Measurements from ENCODE around the gene NHLRC2. TPM values are rescaled to one million over a fixed set of nuclear protein-coding genes. Genes with fewer than 3 reads are reported as not detected.

Gene NHLRC2
- total RNA-seq, 1 experiment from 2014 or later, result 30.8 TPM

GRCh38 chr10:113957013-113957412, 102.6 kb downstream of the NHLRC2 start:
- CTCF ChIA-PET, result no interaction called here
- no peaks in the 10 kb centered on the region for H3K36me3 ChIP-seq (ENCODE audit: control insufficient read depth, insufficient read depth, low read length)
- BruUV-seq (replicated peaks), result no TSS peak
- no peaks in the 10 kb centered on the region for H3K9me3 Mint-ChIP-seq (ENCODE audit: unreplicated experiment)
- H3K27ac Mint-ChIP-seq (ENCODE audit: unreplicated experiment), result peak overlapping the region; percentile 84
- H3K27me3 ChIP-seq (replicated peaks; ENCODE audit: control insufficient read depth, insufficient read depth, low read length), result no peaks in the 10 kb centered on the region
- H3K4me3 ChIP-seq (ENCODE audit: low read depth, low read length), result no peak overlapping the region
- no peaks in the 10 kb centered on the region for H3K27me3 Mint-ChIP-seq (ENCODE audit: insufficient read depth, unreplicated experiment)
- H3K9me3 ChIP-seq, result no peaks in the 10 kb centered on the region
- no peak for DNase-seq
- POLR2A ChIA-PET, result no interaction called here
- H3K4me3 Mint-ChIP-seq (ENCODE audit: unreplicated experiment), result no peak overlapping the region
- H3K4me1 ChIP-seq, result peaks cover 51% of the 10 kb centered on the region
- no peak for TF ChIP-seq CTCF (IDR thresholded peaks at IDR 0.05; ENCODE audit: insufficient read depth in 1 of 2, low read depth in 1 of 2, low read length in 1 of 2, severe bottlenecking in 1 of 2, unreplicated experiment in 1 of 2)
- no peaks in the 10 kb centered on the region for H3K36me3 Mint-ChIP-seq (ENCODE audit: insufficient read depth, unreplicated experiment)
- H3K4me1 Mint-ChIP-seq (ENCODE audit: low read depth, unreplicated experiment), result peaks cover 41% of the 10 kb centered on the region
- intact Hi-C loops (cut with micrococcal nuclease; ENCODE audit: unreplicated experiment), result no loop called here

GRCh38 chr10:113958631-113959382, 104.3 kb downstream of the NHLRC2 start:
- H3K4me1 Mint-ChIP-seq (ENCODE audit: low read depth, unreplicated experiment), result peaks cover 41% of the 10 kb centered on the region
- no peaks in the 10 kb centered on the region for H3K27me3 Mint-ChIP-seq (ENCODE audit: insufficient read depth, unreplicated experiment)
- no peaks in the 10 kb centered on the region for H3K9me3 ChIP-seq
- H3K4me3 ChIP-seq (ENCODE audit: low read depth, low read length), result no peak overlapping the region
- peak overlapping the region; percentile 39 for H3K4me3 Mint-ChIP-seq (ENCODE audit: unreplicated experiment)
- BruUV-seq (replicated peaks), result no TSS peak
- peaks cover 51% of the 10 kb centered on the region for H3K4me1 ChIP-seq
- DNase-seq, result peak; percentile 86 to 93
- POLR2A ChIA-PET, result no interaction called here
- no peaks in the 10 kb centered on the region for H3K36me3 ChIP-seq (ENCODE audit: control insufficient read depth, insufficient read depth, low read length)
- no peak for TF ChIP-seq CTCF (IDR thresholded peaks at IDR 0.05; ENCODE audit: insufficient read depth in 1 of 2, low read depth in 1 of 2, low read length in 1 of 2, severe bottlenecking in 1 of 2, unreplicated experiment in 1 of 2)
- no peaks in the 10 kb centered on the region for H3K27me3 ChIP-seq (replicated peaks; ENCODE audit: control insufficient read depth, insufficient read depth, low read length)
- H3K36me3 Mint-ChIP-seq (ENCODE audit: insufficient read depth, unreplicated experiment), result no peaks in the 10 kb centered on the region
- H3K9me3 Mint-ChIP-seq (ENCODE audit: unreplicated experiment), result no peaks in the 10 kb centered on the region
- CTCF ChIA-PET, result no interaction called here
- intact Hi-C loops (cut with micrococcal nuclease; ENCODE audit: unreplicated experiment), result loop anchor here (1.0 kb wide), 2 partner anchors 14 to 38 kb away; no protein-coding TSS in a partner anchor
- H3K27ac Mint-ChIP-seq (ENCODE audit: unreplicated experiment), result peak overlapping the region; percentile 84

GRCh38 chr10:113959383-113959760, 104.9 kb downstream of the NHLRC2 start:
- ChIA-PET POLR2A (no interaction called here), CTCF (no interaction called here)
- no peaks in the 10 kb centered on the region for H3K9me3 Mint-ChIP-seq (ENCODE audit: unreplicated experiment)
- Histone ChIP-seq H3K4me1 (peaks cover 51% of the 10 kb centered on the region), H3K36me3 (ENCODE audit: control insufficient read depth, insufficient read depth, low read length) (no peaks in the 10 kb centered on the region), H3K9me3 (no peaks in the 10 kb centered on the region), H3K4me3 (ENCODE audit: low read depth, low read length) (no peak overlapping the region), H3K27me3 (replicated peaks; ENCODE audit: control insufficient read depth, insufficient read depth, low read length) (no peaks in the 10 kb centered on the region)
- H3K27ac Mint-ChIP-seq (ENCODE audit: unreplicated experiment), result peak overlapping the region; percentile 84
- H3K36me3 Mint-ChIP-seq (ENCODE audit: insufficient read depth, unreplicated experiment), result no peaks in the 10 kb centered on the region
- H3K27me3 Mint-ChIP-seq (ENCODE audit: insufficient read depth, unreplicated experiment), result no peaks in the 10 kb centered on the region
- peaks cover 41% of the 10 kb centered on the region for H3K4me1 Mint-ChIP-seq (ENCODE audit: low read depth, unreplicated experiment)
- no TSS peak for BruUV-seq (replicated peaks)
- intact Hi-C loops (cut with micrococcal nuclease; ENCODE audit: unreplicated experiment), result no loop called here
- no peak for DNase-seq
- TF ChIP-seq CTCF (IDR thresholded peaks at IDR 0.05; ENCODE audit: insufficient read depth in 1 of 2, low read depth in 1 of 2, low read length in 1 of 2, severe bottlenecking in 1 of 2, unreplicated experiment in 1 of 2), result no peak
- H3K4me3 Mint-ChIP-seq (ENCODE audit: unreplicated experiment), result no peak overlapping the region

All from Caco-2 (cell line).